ENCODE data around the gene DIAPH2.

The DIAPH2 gene

GRCh38 chrX:96978906-96979305, 294.3 kb downstream of the DIAPH2 start:
- DNase-seq (ENCODE audit: low read depth), result no peak

- DNase-seq (ENCODE audit: low read depth), result no peak
Measured at GRCh38 chrX:96979766-96980165, 295.1 kb downstream of the DIAPH2 start.

- DNase-seq (ENCODE audit: low read depth), result no peak
Measured at GRCh38 chrX:96982161-96982560, 297.5 kb downstream of the DIAPH2 start.

GRCh38 chrX:96984538-96984937, 299.9 kb downstream of the DIAPH2 start:
- DNase-seq (ENCODE audit: low read depth), result no peak

- no peak for DNase-seq (ENCODE audit: low read depth)
Measured at GRCh38 chrX:96985046-96985445, 300.4 kb downstream of the DIAPH2 start.

- no peak for DNase-seq (ENCODE audit: low read depth)
Measured at GRCh38 chrX:96987228-96987627, 302.6 kb downstream of the DIAPH2 start.

- DNase-seq (ENCODE audit: low read depth), result no peak
Measured at GRCh38 chrX:96989830-96990571, 305.4 kb downstream of the DIAPH2 start.

GRCh38 chrX:96994093-96994492, 309.5 kb downstream of the DIAPH2 start:
- no peak for DNase-seq (ENCODE audit: low read depth)

- DNase-seq (ENCODE audit: low read depth), result no peak
Measured at GRCh38 chrX:96997196-96997595, 312.6 kb downstream of the DIAPH2 start.

- DNase-seq (ENCODE audit: low read depth), result no peak
Measured at GRCh38 chrX:97000682-97001368, 316.2 kb downstream of the DIAPH2 start.

- no peak for DNase-seq (ENCODE audit: low read depth)
Measured at GRCh38 chrX:97006167-97006566, 321.5 kb downstream of the DIAPH2 start.

- DNase-seq (ENCODE audit: low read depth), result no peak
Measured at GRCh38 chrX:97009391-97009790, 324.7 kb downstream of the DIAPH2 start.

- DNase-seq (ENCODE audit: low read depth), result no peak
Measured at GRCh38 chrX:97011540-97011939, 326.9 kb downstream of the DIAPH2 start.

GRCh38 chrX:97016106-97016505, 331.5 kb downstream of the DIAPH2 start:
- DNase-seq (ENCODE audit: low read depth), result no peak

- DNase-seq (ENCODE audit: low read depth), result no peak
Measured at GRCh38 chrX:97021680-97022079, 337.0 kb downstream of the DIAPH2 start.

- DNase-seq (ENCODE audit: low read depth), result no peak
Measured at GRCh38 chrX:97026406-97026805, 341.8 kb downstream of the DIAPH2 start.

GRCh38 chrX:97027384-97027922, 342.8 kb downstream of the DIAPH2 start:
- DNase-seq (ENCODE audit: low read depth), result no peak

- no peak for DNase-seq (ENCODE audit: low read depth)
Measured at GRCh38 chrX:97030463-97030862, 345.8 kb downstream of the DIAPH2 start.

- no peak for DNase-seq (ENCODE audit: low read depth)
Measured at GRCh38 chrX:97030947-97031346, 346.3 kb downstream of the DIAPH2 start.

- DNase-seq (ENCODE audit: low read depth), result no peak
Measured at GRCh38 chrX:97039363-97040029, 354.9 kb downstream of the DIAPH2 start.

- DNase-seq (ENCODE audit: low read depth), result no peak
Measured at GRCh38 chrX:97045470-97045869, 360.8 kb downstream of the DIAPH2 start.

- no peak for DNase-seq (ENCODE audit: low read depth)
Measured at GRCh38 chrX:97046867-97047266, 362.2 kb downstream of the DIAPH2 start.

- DNase-seq (ENCODE audit: low read depth), result no peak
Measured at GRCh38 chrX:97050392-97050791, 365.8 kb downstream of the DIAPH2 start.
